ENCODE data around the gene HSH2D.
A peak's percentile ranks its signal among the peaks of the same experiment; 100 is the strongest.

Gene HSH2D

DNA sequence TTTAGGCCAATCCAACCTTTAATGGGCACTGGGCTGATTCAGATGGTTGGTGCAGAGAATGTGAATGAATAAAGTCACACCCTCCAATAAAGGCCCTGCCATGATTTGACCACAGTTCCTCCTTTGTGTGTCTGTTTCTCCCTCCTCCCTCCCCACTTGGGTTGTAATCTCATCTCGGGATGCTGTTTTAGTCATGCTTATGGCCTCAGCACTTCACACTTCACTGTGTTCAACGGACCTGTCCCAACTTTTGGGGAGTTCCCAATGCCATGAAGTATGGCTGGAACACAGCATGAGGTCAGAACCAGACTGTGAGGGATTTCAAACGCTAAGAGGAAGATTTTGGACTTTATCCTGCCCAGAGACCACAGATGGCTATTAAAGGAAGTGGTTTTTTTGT lies 37.4 kb upstream of the HSH2D start:
- Histone ChIP-seq H3K27ac (ENCODE audit: low read depth in 2 of 2, low read length in 2 of 2) (peak overlapping the region in 1 of 2 donors; percentile 75), H3K9ac (ENCODE audit: low read depth in 1 of 2, low read length in 2 of 2) (peak overlapping the region in 1 of 2 donors; percentile 48)

DNA sequence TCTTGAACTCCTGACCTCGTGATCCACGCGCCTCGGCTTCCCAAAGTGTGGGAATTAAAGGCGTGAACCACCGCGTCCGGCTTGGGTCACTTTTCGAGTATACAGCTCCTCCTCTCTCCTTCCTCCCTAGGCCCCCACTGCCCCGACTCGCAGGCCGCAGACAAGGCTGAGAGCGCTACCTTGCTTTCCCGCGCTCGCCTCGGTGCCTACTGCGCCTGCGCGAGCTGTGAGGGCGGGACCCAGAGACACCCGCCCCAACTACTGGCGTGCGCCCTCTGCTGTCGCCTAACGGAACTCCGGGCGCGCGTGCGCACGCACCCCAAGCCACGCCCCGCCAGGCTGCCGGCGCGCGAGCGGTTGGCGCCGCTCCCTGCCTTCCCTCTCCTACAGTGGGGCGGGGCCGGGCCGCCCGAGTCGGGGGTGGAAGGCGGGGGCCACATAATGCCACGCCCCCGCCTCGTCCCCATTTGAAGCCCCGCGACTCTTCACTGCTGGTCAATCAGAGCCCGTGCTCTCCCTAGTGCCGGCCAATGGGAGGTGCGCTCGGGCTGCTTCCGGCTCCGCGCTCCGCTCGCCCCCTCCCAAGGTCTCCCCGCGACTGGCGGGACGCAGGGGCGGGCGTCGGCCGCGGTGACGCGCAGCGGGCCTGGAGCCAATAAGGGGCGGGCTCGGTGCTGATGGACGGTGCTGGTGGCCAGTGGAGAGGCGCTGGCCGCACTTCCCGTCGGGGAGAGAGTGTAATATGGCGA lies 32.2 kb upstream of the HSH2D start, which contains the start of gene RAB8A:
TSS of gene RAB8A (plus strand) at position 730 of the 749 bp plus-strand sequence. CDS start at position 743, 13 bp downstream.
- Histone ChIP-seq H3K27me3 (ENCODE audit: control insufficient read depth in 2 of 2, insufficient read depth in 2 of 2, low read length in 2 of 2) (no peaks in the 10 kb centered on the region), H3K36me3 (ENCODE audit: control insufficient read depth in 2 of 2, insufficient read depth in 2 of 2, low read length in 2 of 2) (peaks cover 0 to 12% of the 10 kb centered on the region in 2 donors), H3K27ac (ENCODE audit: low read depth in 2 of 2, low read length in 2 of 2) (peak within 1 kb of the TSS; percentile 93 to 96), H3K9ac (ENCODE audit: low read depth in 1 of 2, low read length in 2 of 2) (peak within 1 kb of the TSS; percentile 97 to 99), H3K4me3 (ENCODE audit: low read length in 2 of 2) (peak within 1 kb of the TSS; percentile 96 to 98), H3K4me1 (ENCODE audit: control insufficient read depth in 2 of 2, insufficient read depth in 2 of 2, low read length in 2 of 2) (peaks cover 26 to 41% of the 10 kb centered on the region in 2 donors), H3K9me3 (ENCODE audit: control insufficient read depth in 2 of 2, low read length in 2 of 2) (no peaks in the 10 kb centered on the region)

More for the DNA sequence above, 37.4 kb upstream of the HSH2D start:
- Histone ChIP-seq H3K9me3 (ENCODE audit: control insufficient read depth in 2 of 2, low read length in 2 of 2) (no peaks in the 10 kb centered on the region), H3K4me1 (ENCODE audit: control insufficient read depth in 2 of 2, insufficient read depth in 2 of 2, low read length in 2 of 2) (peaks cover 0 to 8% of the 10 kb centered on the region in 2 donors), H3K27me3 (ENCODE audit: control insufficient read depth in 2 of 2, insufficient read depth in 2 of 2, low read length in 2 of 2) (no peaks in the 10 kb centered on the region), H3K4me3 (ENCODE audit: low read length in 2 of 2) (no peak overlapping the region), H3K36me3 (ENCODE audit: control insufficient read depth in 2 of 2, insufficient read depth in 2 of 2, low read length in 2 of 2) (peaks cover 15 to 26% of the 10 kb centered on the region in 2 donors)

DNA sequence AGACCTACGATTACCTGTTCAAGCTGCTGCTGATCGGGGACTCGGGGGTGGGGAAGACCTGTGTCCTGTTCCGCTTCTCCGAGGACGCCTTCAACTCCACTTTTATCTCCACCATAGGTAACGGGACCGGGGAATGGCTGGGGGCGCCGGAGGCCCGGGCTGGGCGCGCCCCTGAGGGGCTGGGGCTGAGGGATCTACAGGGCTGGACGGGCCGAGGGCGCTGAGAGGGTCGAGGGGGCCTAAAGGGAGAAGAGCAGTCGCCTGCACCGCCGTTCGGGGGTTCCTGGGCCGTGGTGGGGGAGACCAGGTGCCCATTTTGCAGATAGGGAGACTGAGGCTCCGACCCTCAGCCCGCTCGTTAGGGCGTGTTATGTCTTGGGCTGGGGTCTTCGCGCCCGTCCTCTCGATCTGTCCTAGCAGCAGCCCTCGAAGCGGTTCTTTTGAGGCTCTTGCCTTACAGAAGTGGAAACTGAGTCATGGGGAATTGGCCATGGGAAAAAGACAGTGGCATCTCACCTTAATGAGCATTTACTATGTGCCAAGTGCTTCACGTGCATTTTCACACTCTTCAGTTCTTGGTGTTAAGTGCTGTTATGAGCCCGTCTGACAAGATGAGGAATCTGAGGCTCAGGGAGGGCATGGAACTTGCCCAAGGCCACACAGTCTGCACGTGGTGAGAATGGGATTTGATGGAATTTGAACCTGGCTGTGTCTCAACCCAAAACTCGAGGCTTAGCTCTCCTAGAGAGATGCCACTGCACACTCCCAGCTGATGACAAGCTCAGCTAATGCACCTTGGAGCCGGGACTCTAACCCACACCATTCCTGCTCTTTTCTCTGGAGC lies 31.4 kb upstream of the HSH2D start:
- Histone ChIP-seq H3K9me3 (ENCODE audit: control insufficient read depth in 2 of 2, low read length in 2 of 2) (no peaks in the 10 kb centered on the region), H3K4me3 (ENCODE audit: low read length in 2 of 2) (peak overlapping the region; percentile 96 to 98), H3K27ac (ENCODE audit: low read depth in 2 of 2, low read length in 2 of 2) (peak overlapping the region; percentile 93 to 96), H3K4me1 (ENCODE audit: control insufficient read depth in 2 of 2, insufficient read depth in 2 of 2, low read length in 2 of 2) (peaks cover 26 to 38% of the 10 kb centered on the region in 2 donors), H3K36me3 (ENCODE audit: control insufficient read depth in 2 of 2, insufficient read depth in 2 of 2, low read length in 2 of 2) (peaks cover 0 to 15% of the 10 kb centered on the region in 2 donors), H3K27me3 (ENCODE audit: control insufficient read depth in 2 of 2, insufficient read depth in 2 of 2, low read length in 2 of 2) (no peaks in the 10 kb centered on the region), H3K9ac (ENCODE audit: low read depth in 1 of 2, low read length in 2 of 2) (peak overlapping the region; percentile 97 to 99)

DNA sequence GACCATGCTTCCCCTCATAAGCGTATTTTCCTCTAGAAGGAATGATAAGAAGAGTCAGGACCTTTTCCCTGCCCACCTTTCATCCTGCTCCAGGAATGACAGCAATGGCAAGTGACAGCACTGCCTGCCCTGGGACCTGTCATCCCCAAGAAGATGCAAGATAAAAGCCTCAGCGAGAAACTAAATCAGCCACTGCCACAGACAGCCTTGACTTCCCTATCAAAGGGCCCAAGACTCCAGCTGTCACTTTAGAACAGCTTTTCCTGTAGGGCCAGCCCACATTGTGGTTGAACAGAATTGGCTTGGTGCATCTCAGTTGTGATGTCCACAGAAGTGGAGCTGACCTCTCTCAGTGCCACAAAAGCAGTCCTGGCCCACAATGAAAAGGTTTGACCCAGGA lies 30.7 kb upstream of the HSH2D start:
- Histone ChIP-seq H3K9ac (ENCODE audit: low read depth in 1 of 2, low read length in 2 of 2) (peak overlapping the region; percentile 97 to 99), H3K4me1 (ENCODE audit: control insufficient read depth in 2 of 2, insufficient read depth in 2 of 2, low read length in 2 of 2) (peaks cover 28 to 41% of the 10 kb centered on the region in 2 donors), H3K4me3 (ENCODE audit: low read length in 2 of 2) (peak overlapping the region; percentile 96 to 98), H3K9me3 (ENCODE audit: control insufficient read depth in 2 of 2, low read length in 2 of 2) (no peaks in the 10 kb centered on the region), H3K36me3 (ENCODE audit: control insufficient read depth in 2 of 2, insufficient read depth in 2 of 2, low read length in 2 of 2) (peaks cover 2 to 16% of the 10 kb centered on the region in 2 donors), H3K27me3 (ENCODE audit: control insufficient read depth in 2 of 2, insufficient read depth in 2 of 2, low read length in 2 of 2) (no peaks in the 10 kb centered on the region), H3K27ac (ENCODE audit: low read depth in 2 of 2, low read length in 2 of 2) (peak overlapping the region in 1 of 2 donors; percentile 96)

DNA sequence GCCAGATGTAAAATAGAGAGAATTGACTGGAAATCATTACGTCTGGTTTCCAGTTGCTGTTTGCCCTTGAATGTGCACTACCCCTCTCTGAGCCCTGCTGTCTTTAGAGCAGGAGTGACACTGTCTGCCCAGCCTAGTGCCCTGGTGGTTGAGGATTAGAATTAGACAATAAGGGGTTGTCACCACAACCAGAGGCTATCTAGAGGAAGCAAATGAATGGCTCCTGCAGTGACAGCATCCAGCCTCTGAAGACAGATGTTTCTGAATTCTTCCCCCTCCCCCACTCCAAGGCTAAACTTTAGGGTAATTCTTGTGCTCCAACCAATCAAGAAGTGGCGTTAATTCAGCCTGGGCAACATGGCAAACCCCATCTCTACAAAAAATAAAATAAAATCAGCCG lies 29.8 kb upstream of the HSH2D start:
- H3K27me3 ChIP-seq (ENCODE audit: control insufficient read depth in 2 of 2, insufficient read depth in 2 of 2, low read length in 2 of 2), result no peaks in the 10 kb centered on the region
- H3K4me3 ChIP-seq (ENCODE audit: low read length in 2 of 2), result no peak overlapping the region
- no peaks in the 10 kb centered on the region for H3K9me3 ChIP-seq (ENCODE audit: control insufficient read depth in 2 of 2, low read length in 2 of 2)
- H3K36me3 ChIP-seq (ENCODE audit: control insufficient read depth in 2 of 2, insufficient read depth in 2 of 2, low read length in 2 of 2), result peaks cover 11 to 23% of the 10 kb centered on the region in 2 donors
- no peak overlapping the region for H3K9ac ChIP-seq (ENCODE audit: low read depth in 1 of 2, low read length in 2 of 2)
- peaks cover 30 to 50% of the 10 kb centered on the region in 2 donors for H3K4me1 ChIP-seq (ENCODE audit: control insufficient read depth in 2 of 2, insufficient read depth in 2 of 2, low read length in 2 of 2)
- peak overlapping the region; percentile 2 to 23 for H3K27ac ChIP-seq (ENCODE audit: low read depth in 2 of 2, low read length in 2 of 2)

DNA sequence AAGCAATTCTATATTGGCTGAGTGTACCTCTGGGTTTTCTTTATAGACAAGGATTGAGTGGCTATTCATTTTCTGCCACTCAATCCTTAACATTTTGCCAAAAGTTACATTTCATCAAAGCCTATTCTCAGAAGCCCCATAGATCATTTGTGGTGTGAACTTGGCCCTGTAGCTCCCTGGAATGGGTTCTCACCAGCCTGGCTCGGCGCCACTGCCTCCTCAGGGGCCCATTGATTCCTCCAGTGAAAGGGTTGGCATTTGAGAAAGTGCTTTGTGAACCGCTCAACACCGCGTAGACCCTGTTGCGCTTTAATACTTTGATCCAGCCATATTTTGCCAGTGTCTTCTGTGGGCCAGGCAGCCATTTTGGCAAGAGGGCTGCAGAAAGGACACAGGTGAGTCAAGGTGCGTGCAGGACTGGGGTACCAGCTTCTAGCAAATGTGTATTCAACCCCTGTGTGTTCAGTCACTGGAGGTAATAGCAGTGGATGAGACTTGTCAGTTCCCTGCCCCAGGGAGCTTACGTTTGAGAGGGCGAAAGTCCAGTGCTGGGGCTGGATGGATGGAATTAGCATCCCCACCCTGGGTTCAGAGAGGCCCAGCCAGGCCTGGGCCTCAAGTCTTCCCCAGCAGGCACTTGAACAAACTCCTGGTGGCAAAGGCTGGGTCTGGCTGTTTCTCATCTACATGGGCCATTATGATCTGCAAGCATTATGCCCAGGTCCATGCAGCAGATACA lies 28.0 kb upstream of the HSH2D start:
- H3K27ac ChIP-seq (ENCODE audit: low read depth in 2 of 2, low read length in 2 of 2), result peak overlapping the region; percentile 43 to 55
- peaks cover 39 to 55% of the 10 kb centered on the region in 2 donors for H3K4me1 ChIP-seq (ENCODE audit: control insufficient read depth in 2 of 2, insufficient read depth in 2 of 2, low read length in 2 of 2)
- peaks cover 19 to 28% of the 10 kb centered on the region in 2 donors for H3K36me3 ChIP-seq (ENCODE audit: control insufficient read depth in 2 of 2, insufficient read depth in 2 of 2, low read length in 2 of 2)
- H3K27me3 ChIP-seq (ENCODE audit: control insufficient read depth in 2 of 2, insufficient read depth in 2 of 2, low read length in 2 of 2), result no peaks in the 10 kb centered on the region
- no peak overlapping the region for H3K4me3 ChIP-seq (ENCODE audit: low read length in 2 of 2)
- H3K9me3 ChIP-seq (ENCODE audit: control insufficient read depth in 2 of 2, low read length in 2 of 2), result no peaks in the 10 kb centered on the region
- H3K9ac ChIP-seq (ENCODE audit: low read depth in 1 of 2, low read length in 2 of 2), result no peak overlapping the region

DNA sequence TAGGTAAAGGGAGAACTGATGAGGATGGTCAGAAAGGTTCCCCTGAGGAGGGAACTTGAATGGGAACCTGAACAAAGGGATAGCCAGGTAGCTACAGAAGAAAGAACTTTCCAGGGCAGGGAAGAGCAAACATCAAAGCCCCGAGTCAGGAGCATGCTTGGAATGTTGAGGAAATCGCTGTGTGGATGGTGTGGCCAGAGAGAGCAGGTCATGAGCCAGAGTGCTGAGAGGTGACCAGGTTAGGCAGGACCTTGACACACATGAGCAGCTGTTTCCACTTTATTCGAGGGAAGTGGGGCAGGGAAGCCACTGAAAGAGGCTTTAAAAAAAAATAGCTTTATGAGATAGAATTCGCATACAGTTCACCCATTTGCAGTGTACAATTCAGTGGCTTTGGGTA lies 27.4 kb upstream of the HSH2D start:
- Histone ChIP-seq H3K4me3 (ENCODE audit: low read length in 2 of 2) (no peak overlapping the region), H3K9ac (ENCODE audit: low read depth in 1 of 2, low read length in 2 of 2) (no peak overlapping the region), H3K27me3 (ENCODE audit: control insufficient read depth in 2 of 2, insufficient read depth in 2 of 2, low read length in 2 of 2) (no peaks in the 10 kb centered on the region), H3K9me3 (ENCODE audit: control insufficient read depth in 2 of 2, low read length in 2 of 2) (no peaks in the 10 kb centered on the region), H3K36me3 (ENCODE audit: control insufficient read depth in 2 of 2, insufficient read depth in 2 of 2, low read length in 2 of 2) (peaks cover 20 to 30% of the 10 kb centered on the region in 2 donors), H3K4me1 (ENCODE audit: control insufficient read depth in 2 of 2, insufficient read depth in 2 of 2, low read length in 2 of 2) (peaks cover 39 to 54% of the 10 kb centered on the region in 2 donors), H3K27ac (ENCODE audit: low read depth in 2 of 2, low read length in 2 of 2) (peak overlapping the region in 1 of 2 donors; percentile 43)

DNA sequence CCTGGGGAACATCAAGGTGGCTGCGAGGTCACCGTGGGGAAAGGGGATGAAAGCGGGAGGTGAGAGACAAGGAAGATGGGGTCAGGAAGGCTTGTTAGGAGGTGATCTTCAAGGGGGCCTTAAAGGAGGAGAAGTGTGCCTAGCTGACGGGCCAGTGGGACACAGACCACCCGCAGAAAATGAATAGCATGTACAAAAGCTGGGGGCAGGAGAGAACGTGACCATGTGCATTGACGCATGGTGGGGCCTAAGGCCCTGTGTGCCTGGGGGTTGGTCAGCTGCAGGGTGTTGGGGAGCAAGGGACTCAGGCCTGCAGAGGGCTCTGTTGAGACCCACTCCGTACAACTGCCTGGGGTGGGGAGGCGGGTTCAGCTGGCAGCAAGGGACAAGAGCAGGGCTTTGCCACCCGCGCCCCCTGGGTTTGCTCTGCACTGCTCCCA lies 25.9 kb upstream of the HSH2D start:
- no peaks in the 10 kb centered on the region for H3K27me3 ChIP-seq (ENCODE audit: control insufficient read depth in 2 of 2, insufficient read depth in 2 of 2, low read length in 2 of 2)
- H3K4me3 ChIP-seq (ENCODE audit: low read length in 2 of 2), result no peak overlapping the region
- no peaks in the 10 kb centered on the region for H3K9me3 ChIP-seq (ENCODE audit: control insufficient read depth in 2 of 2, low read length in 2 of 2)
- H3K27ac ChIP-seq (ENCODE audit: low read depth in 2 of 2, low read length in 2 of 2), result peak overlapping the region; percentile 50 to 75
- peaks cover 34 to 46% of the 10 kb centered on the region in 2 donors for H3K4me1 ChIP-seq (ENCODE audit: control insufficient read depth in 2 of 2, insufficient read depth in 2 of 2, low read length in 2 of 2)
- H3K9ac ChIP-seq (ENCODE audit: low read depth in 1 of 2, low read length in 2 of 2), result no peak overlapping the region
- peaks cover 35 to 45% of the 10 kb centered on the region in 2 donors for H3K36me3 ChIP-seq (ENCODE audit: control insufficient read depth in 2 of 2, insufficient read depth in 2 of 2, low read length in 2 of 2)

DNA sequence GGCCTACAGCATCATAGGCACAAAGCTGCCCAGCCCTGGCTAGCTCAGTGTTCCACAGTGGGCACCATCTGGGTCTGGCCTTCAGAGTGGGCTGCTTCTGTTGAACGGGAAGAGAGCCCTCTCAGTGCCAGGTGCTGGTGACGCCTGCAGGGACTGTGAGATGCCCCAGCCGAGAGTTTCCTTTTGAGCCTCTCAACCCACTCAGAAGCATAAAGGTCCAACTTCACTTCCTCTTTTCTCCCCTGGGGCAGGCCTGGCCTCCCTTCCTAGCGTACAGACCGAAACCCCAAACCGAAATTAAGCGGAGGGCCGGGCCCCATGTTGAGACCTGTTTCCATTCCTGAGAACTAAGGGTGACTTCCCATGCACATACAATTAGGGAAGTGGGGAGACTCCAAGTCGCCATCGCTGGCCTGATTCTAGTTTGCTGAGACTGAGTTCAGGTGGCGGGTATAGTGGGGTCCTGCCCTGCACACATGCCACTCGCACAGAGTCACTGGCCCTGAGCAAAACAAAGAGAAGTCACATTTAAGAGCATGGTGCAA lies 24.9 kb upstream of the HSH2D start:
- H3K36me3 ChIP-seq (ENCODE audit: control insufficient read depth in 2 of 2, insufficient read depth in 2 of 2, low read length in 2 of 2), result peaks cover 36 to 49% of the 10 kb centered on the region in 2 donors
- H3K9ac ChIP-seq (ENCODE audit: low read depth in 1 of 2, low read length in 2 of 2), result no peak overlapping the region
- H3K4me3 ChIP-seq (ENCODE audit: low read length in 2 of 2), result no peak overlapping the region
- peaks cover 27 to 38% of the 10 kb centered on the region in 2 donors for H3K4me1 ChIP-seq (ENCODE audit: control insufficient read depth in 2 of 2, insufficient read depth in 2 of 2, low read length in 2 of 2)
- H3K9me3 ChIP-seq (ENCODE audit: control insufficient read depth in 2 of 2, low read length in 2 of 2), result no peaks in the 10 kb centered on the region
- no peaks in the 10 kb centered on the region for H3K27me3 ChIP-seq (ENCODE audit: control insufficient read depth in 2 of 2, insufficient read depth in 2 of 2, low read length in 2 of 2)
- peak overlapping the region; percentile 56 to 75 for H3K27ac ChIP-seq (ENCODE audit: low read depth in 2 of 2, low read length in 2 of 2)
